ENCODE measurements around the gene UBAP2L.
"Not testable (repeated sequence)": the region's sequence is repeated elsewhere in the genome, so short reads cannot be mapped to it uniquely, and the experiment has no call there.

UBAP2L gene

DNA sequence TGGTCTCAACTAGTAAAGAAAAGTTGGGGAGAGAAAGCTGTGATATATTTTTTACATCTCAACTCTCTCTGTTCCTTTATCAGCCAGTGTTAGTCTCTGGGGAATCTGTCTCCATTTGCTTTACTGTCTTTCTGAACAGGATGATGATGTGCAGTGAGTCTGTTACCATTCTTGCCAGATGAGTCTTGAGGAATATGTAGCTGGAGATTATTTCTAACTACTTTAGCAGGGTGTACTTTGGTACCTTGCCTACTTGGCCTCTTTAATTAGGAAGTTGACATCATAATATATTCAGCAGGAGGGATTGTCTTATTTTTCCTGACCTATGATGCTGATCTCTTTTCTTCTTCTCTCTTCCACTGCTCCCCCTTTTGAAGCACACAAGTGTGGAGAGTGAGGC is 35.9 kb downstream of the UBAP2L start:
- no peak for DNase-seq (ENCODE audit: low spot score)

DNA sequence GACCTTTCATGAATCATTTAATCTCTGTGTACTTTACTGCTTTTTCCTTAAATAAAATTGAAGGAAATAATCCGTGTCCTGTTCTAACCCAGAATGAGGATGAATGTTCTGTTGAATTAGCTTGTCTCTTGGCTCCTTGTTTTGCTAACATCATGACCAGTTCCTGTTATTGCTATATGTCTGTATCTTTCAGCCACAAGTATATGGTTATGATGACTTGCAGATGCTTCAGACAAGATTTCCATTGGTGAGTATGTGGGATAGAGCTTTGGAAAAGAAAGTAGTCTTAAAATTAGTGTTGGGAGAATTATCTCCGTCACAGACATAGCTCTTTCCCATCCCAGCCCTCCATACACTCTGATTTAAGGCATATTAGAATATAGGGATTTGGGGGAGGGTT is 38.0 kb downstream of the UBAP2L start:
- DNase-seq (ENCODE audit: low spot score): no peak

DNA sequence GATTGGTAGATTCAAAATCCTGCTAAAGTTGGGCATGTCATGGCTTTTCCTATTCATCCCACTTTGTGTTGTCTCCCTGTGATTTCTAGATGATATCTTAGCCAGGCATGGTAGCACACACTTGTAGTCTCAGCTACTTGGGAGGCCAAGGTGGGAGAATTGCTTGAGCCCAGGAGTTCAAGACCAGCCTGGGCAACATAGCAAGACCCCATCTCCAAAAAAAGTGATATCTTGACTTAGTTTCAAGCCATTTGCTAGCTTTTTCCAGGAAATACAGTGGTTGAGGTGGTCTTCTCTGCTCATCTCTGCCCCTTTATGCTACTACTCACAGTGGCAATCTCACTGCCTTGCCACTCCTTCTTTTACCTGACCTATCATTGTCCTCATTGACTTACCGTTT is 39.4 kb downstream of the UBAP2L start:
- no peak for DNase-seq (ENCODE audit: low spot score)

DNA sequence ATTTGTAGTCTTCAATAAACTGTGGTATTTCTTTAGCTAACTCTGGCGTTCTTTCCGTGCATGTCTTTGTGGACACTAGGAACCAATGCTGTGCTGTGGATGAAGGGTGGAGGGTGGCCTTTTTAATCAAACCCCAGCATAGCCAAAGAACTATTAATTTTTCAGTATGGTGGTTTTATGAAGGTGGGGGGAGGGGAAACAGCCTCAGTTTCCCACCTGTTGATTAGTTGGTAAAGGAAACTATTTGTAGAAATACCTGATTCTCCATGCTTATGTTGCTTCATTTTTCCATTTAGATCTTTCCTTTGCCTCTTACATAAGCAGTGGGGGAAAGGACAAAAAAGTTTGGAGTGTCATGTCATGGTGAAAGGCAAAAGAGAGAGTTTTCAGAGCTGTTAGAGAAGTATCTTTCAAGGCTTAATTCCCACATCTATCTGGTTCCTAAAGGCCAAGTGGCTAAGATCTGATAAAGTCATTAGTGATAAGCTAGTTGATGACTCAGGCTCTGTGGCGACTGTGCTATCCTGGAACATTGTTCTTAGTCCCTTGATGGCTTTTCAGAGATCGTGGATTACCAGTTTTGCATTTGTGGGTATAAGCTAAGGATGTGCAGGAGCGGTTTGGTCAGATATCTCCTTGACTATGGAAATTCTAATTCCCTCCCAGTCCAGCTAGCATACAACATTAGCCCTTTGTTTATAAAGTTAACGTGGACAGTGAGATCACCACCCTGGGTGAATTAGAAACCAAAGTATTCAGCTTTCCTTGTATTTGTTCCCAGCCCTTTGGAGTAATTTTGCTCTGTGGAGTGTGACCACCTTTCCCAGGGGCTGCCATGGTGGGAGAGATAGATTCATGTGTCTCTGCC is 42.9 kb downstream of the UBAP2L start:
- DNase-seq (ENCODE audit: low spot score): no peak

DNA sequence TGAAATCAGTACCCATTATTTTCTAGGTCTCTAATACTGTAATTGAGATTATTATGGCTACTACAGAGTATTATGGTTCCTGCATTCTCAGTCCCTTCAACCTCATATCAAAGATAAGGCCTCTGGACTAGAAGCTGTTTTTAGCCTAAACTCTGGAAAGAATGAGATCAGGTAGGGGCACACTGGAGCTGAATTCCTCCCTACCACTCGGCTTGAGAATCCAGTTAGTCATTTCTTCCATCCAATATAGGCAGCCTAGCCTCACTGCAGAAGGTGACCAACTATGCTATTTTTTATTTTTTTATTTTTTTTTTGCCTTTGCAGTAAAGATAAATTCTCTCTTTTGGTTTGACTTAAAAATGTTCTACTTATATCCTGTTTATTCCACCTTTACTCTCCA is 43.7 kb downstream of the UBAP2L start:
- no peak for DNase-seq (ENCODE audit: low spot score)

DNA sequence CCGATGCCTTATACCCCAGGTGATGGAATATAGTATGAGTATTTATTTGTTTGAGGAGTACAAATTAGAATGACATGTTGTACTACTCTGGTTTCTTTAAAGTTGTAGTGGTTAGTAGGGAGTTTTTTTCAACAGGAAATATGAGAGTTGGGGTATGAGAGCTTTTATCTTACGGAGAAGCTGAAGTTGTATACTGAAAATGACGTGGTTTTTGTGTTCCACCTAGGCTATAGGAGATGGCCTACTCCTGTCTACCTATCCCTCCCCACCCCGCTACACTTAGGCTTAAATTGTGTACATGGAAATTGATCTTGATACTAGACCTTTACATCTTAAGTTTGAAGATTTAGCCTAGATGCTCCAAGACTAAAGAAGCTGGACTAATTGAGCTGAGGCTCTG is 44.8 kb downstream of the UBAP2L start:
- no peak for DNase-seq (ENCODE audit: low spot score)

DNA sequence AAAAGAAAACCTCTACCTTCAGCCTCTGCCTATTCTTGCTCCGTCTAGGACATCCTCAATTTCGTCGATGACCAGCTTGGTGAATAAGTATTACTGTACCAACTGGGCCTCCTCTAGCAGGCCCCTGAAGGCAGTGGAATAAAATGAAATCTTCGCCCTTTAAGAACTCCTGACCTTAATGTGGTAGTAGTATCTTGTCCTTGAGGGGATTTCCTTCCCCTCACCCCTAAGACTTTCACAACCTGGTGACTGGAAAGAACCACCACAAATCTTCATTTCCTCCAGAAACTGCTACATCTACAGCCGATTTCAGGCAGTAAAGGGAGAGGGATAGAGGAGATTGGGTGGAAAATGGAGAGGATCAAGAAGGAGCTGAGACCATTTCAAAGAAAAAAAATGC is 50.1 kb downstream of the UBAP2L start:
- DNase-seq (ENCODE audit: low spot score): no peak

DNA sequence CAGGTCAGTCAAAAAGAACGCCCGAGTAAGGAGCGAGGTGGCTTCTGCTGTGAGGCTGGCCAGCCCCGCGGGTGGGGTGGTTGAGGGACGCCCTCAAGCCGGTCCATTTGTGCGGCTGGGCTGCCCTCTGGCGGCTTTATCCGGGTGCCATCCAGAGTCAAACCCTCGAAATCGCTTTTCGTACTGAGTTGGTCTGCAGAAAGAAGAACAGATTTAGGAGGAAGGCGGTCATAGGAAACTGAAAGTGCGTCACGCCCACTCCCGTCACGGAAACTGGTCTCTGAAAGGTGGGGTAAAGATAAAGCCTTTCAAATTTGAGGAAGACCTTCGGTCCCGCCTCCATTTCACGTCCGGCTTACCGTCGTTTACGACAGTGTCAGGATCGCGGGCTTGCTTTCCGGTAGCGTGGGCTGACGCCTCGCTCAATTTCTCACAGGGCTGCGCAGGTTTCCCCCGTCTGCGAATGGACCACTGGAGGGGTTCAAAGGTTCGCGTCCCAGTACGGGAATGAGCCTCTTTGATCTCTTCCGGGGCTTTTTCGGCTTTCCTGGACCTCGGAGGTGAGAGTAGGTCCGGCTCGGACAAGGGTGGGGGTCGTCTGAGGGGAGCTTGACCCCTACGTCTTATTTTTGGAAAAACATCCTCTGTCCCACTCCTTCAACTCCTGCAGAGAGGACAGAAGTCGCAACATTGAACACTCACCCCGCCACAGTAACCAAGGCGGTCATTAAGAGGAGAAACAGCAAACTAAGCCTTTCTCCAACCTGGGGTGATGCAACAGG is 51.7 kb downstream of the UBAP2L start, which contains the start of gene HAX1:
TSS of gene HAX1 (plus strand) at position 413 of the 782 bp plus-strand sequence. CDS start at position 508, 95 bp downstream.
- peak; percentile 89 for DNase-seq (ENCODE audit: low spot score)

DNA sequence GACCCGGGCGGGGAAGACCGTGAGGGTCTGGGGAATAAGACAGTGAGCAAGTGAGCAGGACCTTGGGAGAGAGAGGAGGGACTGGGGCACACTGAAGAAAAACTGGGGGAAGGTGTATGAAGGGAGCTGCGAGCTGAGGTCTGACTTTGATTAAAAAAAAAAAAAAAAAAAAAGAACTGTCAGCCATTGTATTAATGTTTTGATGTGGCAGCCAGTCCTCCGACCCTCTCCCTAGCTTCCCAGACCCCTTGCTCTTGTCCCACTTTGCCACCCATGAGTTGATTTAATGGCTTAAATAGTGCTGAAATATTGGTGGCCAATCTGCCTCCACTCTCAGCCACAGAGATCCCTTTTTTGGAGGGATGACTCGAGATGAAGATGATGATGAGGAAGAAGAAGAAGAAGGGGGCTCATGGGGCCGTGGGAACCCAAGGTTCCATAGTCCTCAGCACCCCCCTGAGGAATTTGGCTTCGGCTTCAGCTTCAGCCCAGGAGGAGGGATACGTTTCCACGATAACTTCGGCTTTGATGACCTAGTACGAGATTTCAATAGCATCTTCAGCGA is 52.3 kb downstream of the UBAP2L start:
- no peak for DNase-seq (ENCODE audit: low spot score)

DNA sequence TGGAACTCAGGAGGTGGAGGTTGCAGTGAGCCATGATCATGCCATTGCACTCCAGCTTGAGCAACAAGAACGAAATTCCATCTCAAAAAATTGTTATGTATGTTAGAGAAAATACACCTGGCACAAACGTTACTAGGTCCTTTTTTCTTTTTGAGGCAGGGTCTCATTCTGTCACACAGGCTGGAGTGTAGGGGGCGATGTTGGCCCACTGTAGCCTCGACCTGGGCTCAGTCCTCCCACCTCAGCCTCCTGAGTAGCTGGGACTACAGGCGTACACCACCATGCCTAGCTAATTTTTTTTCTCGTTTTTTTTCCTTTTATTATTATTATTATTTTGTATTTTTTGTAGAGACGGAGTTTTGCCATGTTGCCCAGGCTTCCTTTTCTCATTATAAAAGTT is 56.0 kb downstream of the UBAP2L start:
- DNase-seq (ENCODE audit: low spot score): no peak

DNA sequence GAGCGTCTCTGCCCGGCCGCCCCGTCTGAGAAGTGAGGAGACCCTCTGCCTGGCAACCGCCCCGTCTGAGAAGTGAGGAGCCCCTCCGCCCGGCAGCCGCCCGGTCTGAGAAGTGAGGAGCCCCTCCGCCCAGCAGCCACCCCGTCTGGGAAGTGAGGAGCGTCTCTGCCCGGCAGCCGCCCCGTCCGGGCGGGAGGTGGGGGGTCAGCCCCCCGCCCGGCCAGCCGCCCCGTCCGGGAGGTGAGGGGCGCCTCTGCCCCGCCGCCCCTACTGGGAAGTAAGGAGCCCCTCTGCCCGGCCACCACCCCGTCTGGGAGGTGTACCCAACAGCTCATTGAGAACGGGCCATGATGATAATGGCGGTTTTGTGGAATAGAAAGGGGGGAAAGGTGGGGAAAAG is 66.8 kb downstream of the UBAP2L start:
- DNase-seq (ENCODE audit: low spot score): not testable (repeated sequence)

DNA sequence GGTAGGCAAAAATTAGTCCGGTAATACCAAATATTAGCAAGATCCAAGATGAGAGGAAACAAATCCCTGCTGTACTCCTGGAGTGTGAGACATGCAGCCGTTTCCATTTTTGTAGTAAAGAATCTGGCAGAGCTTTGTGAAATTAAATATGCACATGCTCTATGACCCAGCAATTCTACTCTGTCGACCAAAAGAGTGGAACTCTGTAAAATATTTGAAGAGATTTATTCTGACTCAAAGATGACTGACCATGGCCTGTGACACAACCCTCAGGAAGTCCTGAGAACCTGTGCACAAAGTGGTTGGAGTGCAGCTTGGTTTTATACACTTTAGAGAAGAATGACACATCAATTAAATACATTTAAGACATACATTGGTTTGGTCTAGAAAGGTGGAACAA is 67.9 kb downstream of the UBAP2L start:
- DNase-seq (ENCODE audit: low spot score): no peak

DNA sequence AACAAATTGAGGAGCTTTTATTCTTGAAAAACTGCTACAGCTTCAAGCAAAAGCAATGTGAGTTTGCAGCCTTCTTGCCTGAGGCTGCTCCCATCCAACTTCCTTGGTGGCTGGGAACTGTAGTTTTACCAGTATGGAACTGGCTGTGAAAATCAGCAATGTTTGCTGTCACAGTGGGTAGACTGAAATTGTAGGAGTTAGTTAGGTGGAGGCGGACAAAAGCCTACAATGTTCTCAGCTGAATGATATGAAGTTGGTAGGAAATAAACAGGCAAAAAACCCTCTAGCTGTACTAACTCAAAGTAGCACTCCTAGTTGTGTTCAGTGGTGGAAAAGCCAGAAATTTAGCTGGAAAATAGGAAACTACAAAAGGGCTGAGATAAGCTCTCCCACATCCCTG is 70.2 kb downstream of the UBAP2L start:
- no peak for DNase-seq (ENCODE audit: low spot score)

DNA sequence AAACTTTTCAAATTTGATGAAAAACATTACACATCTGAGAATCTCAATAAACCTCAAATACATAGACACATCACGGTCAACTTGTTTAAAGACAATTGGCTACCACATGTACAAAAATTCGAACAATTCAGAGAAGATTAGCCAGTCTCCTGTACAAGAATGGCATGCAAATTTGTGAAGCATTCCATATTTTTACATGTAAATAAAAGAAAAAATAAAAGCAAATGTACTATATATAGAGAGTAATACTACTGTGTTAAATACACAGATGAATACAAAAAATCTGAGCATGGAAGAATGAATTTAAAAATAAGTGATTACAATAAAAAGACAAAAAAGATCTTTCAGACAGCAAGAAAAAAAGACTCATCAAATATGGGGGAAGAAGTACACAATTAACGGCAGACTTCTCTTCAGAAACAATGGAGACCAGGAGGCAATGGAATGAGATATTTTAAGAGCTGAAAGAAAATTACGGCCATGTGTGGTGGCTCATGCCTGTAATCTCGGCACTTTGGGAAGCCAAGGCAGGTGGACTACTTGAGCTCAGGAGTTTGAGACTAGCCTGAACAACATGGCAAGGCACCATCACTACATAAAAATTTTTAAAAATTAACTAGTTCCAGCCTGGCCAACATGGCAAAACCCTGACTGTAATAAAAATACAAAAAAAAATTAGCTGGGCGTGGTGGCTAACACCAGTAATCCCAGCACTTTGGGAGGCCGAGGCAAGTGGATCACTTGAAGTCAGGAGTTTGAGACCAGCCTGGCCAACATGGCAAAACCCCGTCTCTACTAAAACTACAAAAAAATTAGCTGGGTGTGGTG is 74.9 kb downstream of the UBAP2L start:
- no peak for DNase-seq (ENCODE audit: low spot score)

DNA sequence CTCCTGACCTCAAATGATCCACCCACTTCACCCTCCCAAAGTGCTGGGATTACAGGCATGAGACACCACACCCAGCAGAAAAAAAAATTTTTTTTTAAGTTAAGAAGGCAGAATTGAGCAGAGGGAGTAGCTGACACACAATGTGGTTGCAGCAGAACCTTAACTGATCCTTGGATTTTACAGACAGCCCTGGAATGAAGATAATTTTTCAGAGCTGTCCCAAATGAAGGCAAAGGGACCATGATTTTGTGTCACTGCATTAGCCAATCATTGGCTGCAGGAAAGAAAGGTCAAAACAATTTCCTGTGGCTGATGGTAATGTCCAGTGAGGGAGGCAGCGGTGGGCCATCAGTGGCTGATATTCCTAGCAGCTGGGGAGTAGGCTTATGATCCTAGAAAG is 80.8 kb downstream of the UBAP2L start:
- DNase-seq (ENCODE audit: low spot score): no peak

DNA sequence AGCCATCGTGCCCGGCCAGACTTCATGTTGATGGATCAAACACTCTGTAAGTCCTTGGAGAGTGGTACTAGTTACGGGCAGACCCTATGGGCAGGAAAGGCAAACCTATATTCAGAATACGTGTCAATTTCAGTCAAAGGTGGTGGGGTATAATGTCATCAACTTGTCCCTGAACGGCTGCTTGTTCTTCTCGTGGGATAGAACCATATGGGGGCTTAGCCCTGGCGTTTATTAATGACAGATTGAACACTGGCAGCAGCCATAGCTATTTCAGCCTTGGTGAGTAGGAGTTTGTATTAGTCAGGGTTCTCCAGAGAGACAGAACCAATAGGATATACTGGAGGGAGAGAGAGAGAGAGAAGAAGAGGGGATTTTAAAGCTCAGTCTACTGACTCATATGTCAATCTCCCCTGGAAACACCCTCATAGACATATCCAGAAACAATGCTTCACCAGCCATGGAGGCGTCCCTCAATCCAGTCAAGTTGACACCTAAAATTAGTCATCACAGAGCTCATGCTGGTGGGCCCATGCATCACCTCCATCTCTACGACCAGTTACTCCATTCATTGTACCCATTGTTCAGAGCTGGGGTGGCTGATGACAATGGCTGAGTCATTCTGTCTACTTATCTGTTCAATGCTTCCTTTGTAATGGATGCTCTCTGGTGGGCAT is 84.0 kb downstream of the UBAP2L start:
- no peak for DNase-seq (ENCODE audit: low spot score)

DNA sequence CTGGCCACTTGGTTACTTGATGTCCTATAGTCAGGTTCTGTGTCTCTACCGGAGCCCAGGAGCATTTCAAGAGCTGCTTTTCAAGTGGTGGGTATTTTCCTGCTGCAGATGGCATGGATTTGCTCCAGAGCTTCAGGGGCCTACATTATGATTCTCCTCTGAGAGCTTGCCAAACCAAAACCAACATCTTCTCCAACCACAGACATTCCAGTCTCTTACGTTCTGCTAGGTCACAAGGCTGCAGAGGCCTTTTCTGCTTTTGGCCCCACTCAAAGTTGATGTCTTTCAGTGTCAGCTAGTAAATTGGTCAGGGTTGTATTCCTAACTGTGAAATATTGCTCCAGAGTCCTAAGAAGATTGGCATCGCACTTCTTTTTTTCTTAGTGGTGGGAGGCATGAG is 85.4 kb downstream of the UBAP2L start:
- DNase-seq (ENCODE audit: low spot score): no peak

DNA sequence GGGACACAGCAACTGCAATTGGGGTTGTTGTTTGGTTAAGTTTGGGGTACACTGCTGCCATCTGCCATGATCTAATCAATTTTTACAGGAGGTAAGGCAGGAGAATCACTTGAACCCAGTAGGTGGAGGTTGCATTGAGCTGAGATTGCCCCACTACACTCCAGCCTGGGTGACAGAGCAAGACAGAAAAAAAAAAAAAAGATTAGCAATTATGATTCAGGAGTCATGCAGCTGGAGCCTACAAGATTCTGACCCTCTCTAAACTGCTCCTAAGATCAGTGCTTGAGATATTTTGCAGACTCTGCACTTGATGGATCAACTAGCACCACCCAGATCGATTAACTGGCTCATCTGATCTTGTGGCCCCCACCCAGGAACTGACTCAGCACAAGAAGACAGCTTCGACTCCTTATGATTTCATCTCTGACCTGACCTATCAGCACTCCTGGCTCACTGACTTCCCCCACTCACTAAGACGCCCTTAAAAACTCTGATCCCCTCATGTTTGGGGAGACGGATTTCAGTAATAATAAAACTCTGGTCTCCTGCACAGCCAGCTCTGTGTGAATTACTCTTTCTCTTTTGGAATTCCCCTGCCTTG is 87.0 kb downstream of the UBAP2L start:
- not testable (repeated sequence) for DNase-seq (ENCODE audit: low spot score)

DNA sequence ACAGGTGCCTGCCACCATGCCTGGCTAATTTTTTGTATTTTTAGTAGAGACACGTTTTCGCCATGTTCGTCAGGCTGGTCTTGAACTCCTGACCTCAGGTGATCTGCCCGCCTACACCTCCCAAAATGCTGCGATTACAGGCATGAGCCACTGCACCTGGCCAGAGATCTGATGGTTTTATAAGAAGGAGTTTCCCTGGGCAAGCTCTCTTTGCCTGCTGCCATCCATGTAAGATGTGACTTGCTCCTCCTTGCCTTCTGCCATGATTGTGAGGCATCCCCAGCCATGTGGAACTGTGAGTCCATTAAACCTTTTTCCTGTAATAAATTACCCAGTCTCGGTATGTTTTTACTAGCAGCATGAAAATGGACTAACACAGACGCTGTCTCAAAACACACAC is 88.4 kb downstream of the UBAP2L start:
- DNase-seq (ENCODE audit: low spot score): not testable (repeated sequence)

DNA sequence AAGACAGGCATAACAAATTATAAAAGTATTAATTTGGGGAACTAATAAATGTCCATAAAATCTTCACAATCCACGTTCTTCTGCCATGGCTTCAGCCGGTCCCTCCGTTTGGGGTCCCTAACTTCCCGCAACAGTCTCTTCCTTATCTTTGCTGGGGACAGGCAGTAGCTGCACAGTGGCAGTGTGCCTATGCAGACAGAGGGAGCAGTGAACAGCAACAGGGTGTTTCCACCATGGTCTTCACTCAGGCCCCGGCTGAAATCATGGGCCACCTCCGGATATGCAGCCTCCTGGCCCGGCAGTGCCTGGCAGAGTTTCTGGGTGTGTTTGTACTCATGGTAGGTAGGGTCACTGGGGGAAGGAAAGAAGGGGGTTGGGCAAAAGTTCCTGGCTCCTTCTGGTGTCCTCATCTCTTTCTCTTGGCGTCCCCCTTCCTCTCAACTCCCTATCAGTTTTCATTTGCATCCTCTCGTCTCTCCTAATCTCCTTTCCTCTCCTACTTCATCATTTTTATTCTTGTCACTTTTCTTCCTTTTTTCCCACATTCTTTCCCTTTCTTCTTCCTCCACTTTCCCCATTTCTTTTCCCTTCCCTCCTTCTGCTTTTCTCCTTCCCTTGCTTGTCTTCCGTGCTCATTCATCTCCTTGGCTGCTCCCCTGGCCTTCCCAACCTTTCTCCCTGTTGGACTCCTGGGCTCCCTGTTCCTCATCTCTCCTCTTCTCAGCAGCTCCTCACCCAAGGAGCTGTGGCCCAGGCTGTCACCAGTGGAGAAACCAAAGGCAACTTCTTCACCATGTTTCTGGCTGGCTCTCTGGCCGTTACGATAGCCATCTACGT is 91.7 kb downstream of the UBAP2L start:
- DNase-seq (ENCODE audit: low spot score): not testable (repeated sequence)

All from hepatic stellate cell (primary cell).